HuH-7.5 (cell line): ENCODE results near the gene GALNT18.

ENCODE experiments used
- DNase-seq: peaks from one replicate; pipeline ENCODE4 v3.0.0; 2011; ENCODE audit warnings: low spot score

Gene GALNT18

DNA sequence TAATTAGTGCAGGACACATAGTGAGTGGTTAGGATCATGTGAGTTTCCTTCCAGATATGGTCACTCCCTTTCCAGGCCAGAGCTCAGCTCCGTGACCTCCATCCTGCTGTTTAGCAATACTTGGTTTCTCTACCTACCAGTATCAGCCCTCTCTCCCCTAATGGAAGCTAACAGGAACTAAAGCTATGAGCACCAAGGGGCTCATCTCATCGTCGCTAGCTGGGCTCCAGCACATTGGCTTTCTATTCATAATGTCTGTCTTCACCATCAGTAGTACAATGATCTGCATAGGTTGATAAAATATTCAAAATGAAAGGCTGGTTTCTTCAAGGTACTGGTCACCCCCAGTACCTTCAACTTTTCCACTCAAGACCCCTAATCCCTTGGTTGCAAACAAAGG lies 2.4 kb upstream of the GALNT18 start:
- DNase-seq: no peak

DNA sequence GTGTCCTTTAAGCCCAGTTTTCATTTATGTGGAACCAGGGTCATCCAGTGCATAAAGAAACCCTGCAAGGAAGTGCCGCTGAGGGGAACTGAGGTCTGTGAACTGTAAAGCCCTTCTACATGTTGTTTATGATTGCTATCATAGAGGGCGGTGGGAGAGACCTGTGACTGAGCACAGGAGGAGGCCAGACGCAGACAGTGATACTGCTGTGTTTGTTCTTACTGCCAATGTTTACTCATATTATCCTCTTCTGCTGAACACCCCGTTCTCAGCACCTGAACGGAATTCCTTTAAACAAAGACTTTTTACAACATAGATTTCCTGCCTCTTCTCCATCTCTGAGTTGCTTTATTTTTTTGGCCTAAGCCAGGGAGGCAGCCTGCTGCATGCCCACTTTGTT lies 967 bp upstream of the GALNT18 start:
- DNase-seq: no peak

DNA sequence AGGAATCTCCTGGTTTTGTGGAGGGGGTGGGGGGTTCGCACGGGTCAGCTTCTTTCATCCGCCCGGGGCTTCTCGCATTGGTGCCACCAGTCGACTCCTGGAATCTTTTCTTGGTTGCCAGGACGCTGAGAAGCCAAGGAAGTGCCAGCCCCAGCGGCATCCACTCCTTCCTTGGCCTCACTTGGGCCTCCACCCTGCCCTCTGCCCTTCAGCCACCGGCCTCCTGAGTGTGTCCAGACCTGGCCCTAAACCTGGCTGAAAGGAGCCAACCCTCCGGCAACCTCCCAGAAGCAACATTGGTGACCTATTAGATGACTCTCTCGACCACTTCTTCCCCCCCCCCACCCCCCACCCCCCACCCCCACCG lies 518 bp upstream of the GALNT18 start:
- DNase-seq: no peak

- DNase-seq: no peak
Measured at GRCh38 chr11:11620921-11621572, 758 bp downstream of the GALNT18 start.

DNA sequence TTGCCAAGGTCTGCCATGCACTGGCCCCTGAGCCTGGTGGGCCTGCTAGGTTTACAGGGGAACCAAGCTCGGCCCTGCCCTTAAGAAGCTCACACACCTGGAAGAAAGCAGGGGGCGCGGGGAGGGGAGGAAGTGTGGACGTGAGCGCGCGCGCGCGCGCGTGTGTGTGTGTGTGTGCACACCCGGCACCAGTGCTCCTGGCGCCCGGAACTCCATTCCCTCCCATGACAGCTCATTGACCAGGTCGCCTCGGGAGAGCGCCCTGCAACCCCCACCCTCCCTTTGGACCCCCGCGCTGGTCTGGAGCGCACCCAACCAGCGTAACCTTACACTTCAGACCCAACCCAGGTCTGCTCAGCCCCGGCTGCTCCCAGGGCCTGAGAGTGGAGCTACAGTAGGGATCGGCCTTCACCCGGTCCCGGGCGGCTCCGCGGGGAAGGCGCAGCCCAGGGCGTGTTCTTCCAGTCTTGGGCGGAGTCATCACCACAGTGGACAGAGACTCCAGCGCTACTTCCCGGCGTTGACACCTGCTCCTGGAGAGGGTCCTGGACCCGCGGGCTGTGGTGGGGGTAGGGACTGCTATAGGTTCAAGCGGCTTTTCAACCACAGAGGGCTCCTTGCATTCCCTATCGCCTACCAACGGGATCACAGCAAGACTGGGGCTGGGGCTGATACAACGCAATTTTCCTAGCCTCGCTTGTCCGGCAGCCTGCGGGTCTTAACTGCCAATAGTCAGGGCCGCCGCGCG lies 1.5 kb downstream of the GALNT18 start:
- no peak for DNase-seq

DNA sequence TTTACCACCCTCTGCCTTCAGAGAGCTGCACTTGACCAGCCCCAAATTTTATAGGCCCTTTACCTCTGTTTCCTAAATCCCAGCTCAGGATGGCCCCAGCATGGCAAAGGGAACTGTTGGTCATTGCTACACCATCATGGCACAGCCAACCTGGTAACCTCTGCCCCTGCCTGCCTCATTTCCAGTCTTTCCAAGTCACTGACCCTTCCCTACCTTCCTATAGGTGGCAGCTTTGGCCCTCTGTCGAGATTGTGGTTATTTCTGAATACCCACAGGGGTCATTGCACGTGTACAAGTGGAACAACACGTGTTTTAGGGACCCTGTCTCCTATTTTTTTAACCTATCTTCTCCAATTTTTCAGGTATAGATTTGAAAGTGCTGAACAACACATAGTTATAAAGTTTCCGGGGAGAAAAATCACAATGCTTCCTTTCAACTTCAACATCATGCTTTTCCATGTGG lies 2.8 kb downstream of the GALNT18 start:
- DNase-seq: no peak

- DNase-seq: no peak
Measured at GRCh38 chr11:11615086-11615485, 6.7 kb downstream of the GALNT18 start.

DNA sequence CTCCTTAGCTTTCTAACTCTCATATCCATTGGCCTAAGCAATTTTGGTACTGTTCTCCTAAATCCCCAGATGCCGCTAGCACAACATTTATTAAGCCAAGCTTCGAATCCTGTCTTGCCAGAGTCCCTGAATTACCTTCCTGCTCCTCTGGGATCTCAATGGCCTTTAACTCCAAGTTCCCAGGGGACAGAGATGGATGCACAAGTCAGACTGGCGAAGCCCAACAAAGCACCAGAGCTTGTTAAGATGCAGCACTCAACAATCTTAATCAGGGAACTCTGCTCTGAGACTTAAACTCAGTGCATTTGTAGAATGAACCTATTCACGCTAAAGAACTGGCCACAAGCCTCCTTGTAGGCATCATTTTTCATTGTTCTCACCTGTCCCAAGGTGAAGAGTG lies 9.4 kb downstream of the GALNT18 start:
- no peak for DNase-seq

DNA sequence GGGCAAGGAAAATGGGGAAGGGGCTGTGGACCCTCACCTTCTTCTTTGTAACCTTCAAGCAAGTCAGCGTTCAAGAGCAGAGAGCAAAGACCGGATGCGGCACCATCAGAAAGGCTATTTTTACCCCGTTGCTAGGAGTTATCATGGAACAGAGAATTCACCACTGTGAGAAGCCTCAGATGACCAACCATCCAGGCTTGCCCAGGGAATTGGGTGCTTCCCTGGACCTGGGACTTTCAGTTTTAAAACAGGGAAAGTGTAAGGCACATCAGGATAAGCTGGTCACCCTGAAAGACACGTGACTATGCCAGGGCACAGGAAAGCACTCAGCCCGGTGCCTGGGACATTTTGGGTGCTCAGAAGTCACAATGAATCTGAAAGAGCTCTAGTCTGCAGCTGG lies 10.4 kb downstream of the GALNT18 start:
- DNase-seq: no peak

DNA sequence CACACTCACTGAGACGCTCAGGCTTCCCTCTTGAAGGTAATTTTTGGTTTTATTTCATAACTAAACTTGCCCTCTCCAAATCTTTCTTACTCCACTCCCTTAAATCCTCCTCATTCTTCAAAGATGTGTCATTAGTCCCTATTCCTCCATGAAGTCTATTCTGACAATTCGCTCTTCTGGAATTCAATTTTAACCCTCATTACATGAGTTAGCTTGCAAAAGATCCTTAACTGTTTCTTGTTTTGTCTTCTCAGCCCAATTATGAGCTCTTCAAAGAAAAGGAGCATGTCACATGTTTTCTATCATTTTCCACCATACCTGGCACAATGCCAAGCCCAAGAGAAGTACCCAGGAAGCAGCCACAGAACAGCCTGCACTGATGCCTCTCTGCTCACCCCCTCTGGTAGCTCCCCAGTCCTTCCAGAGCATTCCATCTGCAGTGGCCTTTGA lies 13.0 kb downstream of the GALNT18 start:
- no peak for DNase-seq

DNA sequence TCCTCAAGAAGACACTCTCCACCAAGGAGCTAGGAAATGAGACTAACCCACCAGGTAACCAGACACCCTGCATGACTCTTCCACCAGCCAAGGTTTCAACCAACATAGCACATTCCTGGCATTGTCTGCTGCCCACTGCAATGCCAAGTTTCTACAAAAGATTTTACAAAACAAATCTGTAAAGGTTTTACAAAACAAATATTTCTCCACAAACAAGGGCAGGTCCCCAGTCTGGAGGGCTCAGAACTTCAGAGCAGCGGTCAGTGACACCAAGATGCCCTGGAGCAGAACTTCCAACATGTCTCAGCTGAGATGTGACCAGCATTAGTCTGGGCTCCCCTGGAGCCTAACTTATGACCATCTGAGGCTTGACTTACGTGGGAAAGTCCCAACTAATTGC lies 14.0 kb downstream of the GALNT18 start:
- DNase-seq: no peak

DNA sequence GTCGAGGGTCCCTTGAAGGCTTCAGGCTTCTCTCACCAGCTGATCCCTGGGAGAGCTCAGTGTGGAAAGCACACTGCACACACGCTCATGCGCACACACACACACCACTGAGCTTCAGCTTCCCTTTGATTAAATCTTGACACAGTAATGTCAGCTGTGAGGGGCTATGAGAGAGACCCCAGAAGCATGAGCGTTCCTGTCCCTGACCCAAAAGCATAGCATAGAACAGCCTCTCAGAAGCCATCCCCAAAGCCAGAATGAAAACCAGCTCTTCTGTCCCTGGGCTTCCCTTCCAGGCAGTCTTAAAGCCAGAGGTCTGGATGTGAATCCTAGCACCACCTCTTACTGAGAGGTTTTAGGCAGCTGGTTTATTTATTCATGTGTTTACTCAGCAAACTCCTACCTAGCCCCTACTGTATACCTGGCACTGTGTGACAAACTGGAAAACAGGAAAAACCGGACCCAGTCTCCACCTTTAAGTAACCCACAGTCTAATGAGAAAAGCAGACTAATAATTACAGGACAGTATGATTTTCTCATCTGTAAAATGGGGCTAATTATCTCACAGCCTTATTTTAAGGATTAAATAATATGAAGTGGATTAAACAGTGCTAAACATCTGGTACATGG lies 15.9 kb downstream of the GALNT18 start:
- DNase-seq: no peak

GRCh38 chr11:11605181-11605580 lies 16.6 kb downstream of the GALNT18 start:
- DNase-seq: no peak

DNA sequence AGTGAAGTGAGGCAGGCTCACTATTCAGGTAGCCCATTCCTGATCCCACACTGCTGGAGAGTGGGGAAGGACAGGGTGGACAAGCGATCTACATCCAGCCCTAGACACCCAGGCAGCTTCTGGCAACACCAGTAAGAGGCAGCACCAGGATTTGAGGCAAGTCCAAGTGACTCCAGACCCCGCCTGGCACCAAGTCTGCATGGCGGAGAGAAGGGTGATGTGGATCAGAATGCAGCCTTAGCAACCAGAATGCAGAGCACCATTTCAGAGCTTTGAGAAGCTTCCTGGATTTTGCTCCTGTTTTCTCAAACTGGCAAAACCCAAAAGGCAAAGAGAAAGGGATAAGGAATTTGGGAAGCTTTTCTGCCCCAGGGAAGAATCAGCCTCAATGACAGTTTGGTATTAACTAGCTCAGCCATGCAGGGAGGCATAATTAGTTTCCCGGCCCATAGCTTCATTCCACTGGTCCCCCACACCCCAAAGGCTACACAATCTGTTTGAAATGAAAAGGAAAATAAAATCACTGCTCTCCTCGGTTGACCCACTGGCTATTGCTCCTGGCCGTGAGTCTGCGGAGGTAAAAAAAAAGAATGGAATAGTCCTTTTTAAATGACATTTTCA lies 17.3 kb downstream of the GALNT18 start:
- DNase-seq: no peak

DNA sequence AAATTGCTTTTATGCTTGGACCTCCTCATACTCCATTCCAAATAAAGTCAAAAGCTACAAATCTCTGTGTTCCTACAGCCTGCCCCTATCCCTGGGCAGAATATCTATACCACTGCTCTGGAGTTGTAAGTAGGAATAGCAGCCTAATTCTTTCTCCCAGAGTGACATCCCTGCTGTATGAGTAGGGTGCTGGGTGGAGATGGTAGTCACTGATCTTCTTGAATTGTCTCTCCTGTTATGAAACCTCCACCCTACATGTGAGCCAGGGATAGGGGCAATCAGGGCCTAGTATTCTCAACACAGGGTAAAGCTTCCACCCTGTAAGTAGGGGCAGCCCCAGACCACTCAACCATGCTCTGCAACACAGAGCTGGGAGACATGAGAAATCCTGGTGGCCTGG lies 19.8 kb downstream of the GALNT18 start:
- DNase-seq: no peak

DNA sequence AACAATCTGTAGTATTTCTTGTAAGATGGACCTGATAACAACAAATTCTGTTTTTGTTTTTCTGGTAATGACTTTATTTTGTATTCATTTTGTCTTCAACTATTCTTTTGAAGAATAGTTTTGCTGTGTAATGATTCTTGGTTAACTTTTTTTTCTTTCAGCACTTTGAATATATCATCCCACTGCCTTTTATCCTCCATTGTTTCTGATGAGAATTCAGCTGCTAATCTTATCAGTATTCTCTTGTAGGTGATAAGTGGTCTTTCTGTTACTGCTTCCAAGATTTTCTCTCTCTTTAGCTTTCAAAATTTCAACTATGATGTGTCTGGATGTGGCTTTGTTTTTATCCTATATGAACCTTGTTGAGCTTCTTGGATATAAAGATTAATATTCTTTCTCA lies 21.5 kb downstream of the GALNT18 start:
- no peak for DNase-seq

GRCh38 chr11:11598243-11598642 lies 23.6 kb downstream of the GALNT18 start:
- no peak for DNase-seq

DNA sequence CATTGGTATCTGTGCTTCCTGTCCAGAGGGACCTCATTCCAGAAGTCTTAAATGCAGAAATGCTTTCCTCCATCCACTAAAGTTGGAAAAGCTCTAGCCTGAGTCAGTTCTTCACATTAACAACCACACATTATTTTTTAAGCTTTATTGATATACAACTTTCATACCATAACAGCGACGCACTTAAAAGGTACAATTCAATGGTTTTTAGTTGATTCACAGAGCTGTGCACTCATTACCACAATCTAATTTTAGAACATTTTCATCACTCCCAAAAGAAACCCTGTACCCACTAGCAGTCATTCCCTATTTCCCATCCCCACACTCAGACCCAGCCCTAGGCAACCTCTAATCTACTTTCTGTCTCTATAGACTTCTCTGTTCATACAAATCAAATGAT lies 27.6 kb downstream of the GALNT18 start:
- DNase-seq: no peak

GRCh38 chr11:11592146-11592684 lies 29.6 kb downstream of the GALNT18 start:
- DNase-seq: no peak

- DNase-seq: no peak
Measured at GRCh38 chr11:11589437-11589836, 32.4 kb downstream of the GALNT18 start.

GRCh38 chr11:11588891-11589290 lies 32.9 kb downstream of the GALNT18 start:
- DNase-seq: no peak

DNA sequence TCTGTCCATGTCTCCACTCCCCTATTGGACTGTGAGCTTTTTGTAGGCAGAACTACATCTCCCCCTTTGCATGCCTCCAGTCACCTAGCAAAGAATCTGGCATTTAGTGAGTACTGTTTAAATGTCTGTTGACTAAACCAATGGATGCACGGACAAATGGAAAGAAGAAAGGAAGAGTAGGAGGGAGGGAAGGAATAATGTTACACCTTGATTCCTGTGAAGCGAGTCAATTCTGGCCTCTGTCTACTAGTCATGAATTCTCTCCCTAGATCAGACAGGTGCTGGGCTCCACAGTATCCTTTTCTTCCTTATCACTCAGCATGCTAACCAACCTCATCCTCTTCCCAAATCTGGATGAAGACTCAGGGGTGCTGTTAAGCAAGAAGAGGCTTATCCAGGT lies 33.6 kb downstream of the GALNT18 start:
- DNase-seq: no peak

DNA sequence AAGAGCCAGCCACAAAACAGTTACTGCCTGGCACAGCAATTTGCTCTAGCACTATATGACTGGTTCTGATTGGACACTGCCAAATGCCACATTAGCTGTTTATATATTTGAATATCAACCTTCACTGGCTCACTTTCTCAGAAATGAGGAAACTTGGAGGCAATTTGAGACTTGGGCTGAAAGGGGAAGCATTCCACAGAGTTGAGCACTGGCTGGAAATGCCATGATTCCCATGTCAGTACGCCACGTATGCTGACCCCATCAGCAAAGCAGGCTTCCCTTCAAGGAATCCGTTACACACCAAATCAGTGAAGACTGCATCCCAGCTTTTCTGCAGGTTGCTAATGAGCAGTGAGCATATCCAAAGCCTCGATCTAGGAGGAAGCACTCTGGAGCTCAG lies 34.7 kb downstream of the GALNT18 start:
- no peak for DNase-seq
